Kidney epithelial cell (primary cell): ENCODE results near the gene MACF1. TPM values are rescaled to one million over a fixed set of nuclear protein-coding genes. Genes with fewer than 3 reads are reported as not detected.
"Not testable (repeated sequence)": the region's sequence is repeated elsewhere in the genome, so short reads cannot be mapped to it uniquely, and the experiment has no call there.

Experiments used
- DNase-seq: peaks from one replicate; pipeline ENCODE4 v3.0.0-alpha.2; 2010; ENCODE audit warnings: low read depth
- H3K27me3 ChIP-seq: 2 replicates; pipeline ENCODE4 v1.6.0; 2011; ENCODE audit warnings: low read length; ENCODE audit not compliant: control insufficient read depth, insufficient read depth
- H3K36me3 ChIP-seq: 2 replicates; pipeline ENCODE4 v1.5.1; 2011; ENCODE audit warnings: low read length; ENCODE audit not compliant: control insufficient read depth, insufficient read depth
- H3K4me3 ChIP-seq: 2 replicates; pipeline ENCODE4 v1.5.1; 2011; ENCODE audit warnings: low read depth, mild to moderate bottlenecking, control low read depth, low read length
- CTCF ChIP-seq: IDR thresholded peaks from 2 replicates; pipeline ENCODE4 v1.5.1; 2011; ENCODE audit warnings: mild to moderate bottlenecking, moderate library complexity, low read length, control low read depth, inconsistent platforms; ENCODE audit not compliant: insufficient read depth, poor library complexity, severe bottlenecking
- total RNA-seq: library from RNA; depleted of rRNA; stranded (reverse); fragments of >200 nt; gene quantifications from 2 replicates; pipeline ENCODE4 v1.2.3, GENCODE V29; 2015

MACF1 gene
- total RNA-seq, 1 donor from 2014 or later, result 279 TPM

DNA sequence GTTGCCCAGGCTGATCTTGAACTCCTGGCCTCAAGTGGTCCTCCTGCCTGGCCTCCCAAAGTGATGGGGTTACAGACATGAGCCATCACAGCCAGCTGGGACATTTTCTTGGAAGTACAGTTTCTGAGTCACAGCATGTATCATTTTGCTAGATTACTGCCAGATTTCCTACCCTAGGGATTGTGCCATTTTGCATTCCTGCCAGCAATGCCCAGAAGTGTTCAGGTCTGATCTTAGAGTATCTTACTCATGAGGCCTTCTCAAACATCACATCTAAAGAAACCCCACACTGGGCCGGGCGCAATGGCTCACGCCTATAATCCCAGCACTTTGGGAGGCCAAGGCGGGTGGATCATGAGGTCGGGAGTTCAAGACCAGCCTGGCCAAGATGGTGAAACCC, 297.2 kb downstream of the MACF1 start:
- TF ChIP-seq CTCF, result no peak
- Histone ChIP-seq H3K4me3 (no peak overlapping the region), H3K36me3 (no peaks in the 10 kb centered on the region), H3K27me3 (peaks cover 4% of the 10 kb centered on the region)
- no peak for DNase-seq

GRCh38 chr1:39504436-39504835, 299.9 kb downstream of the MACF1 start:
- not testable (repeated sequence) for H3K4me3 ChIP-seq, H3K36me3 ChIP-seq, H3K27me3 ChIP-seq, DNase-seq

DNA sequence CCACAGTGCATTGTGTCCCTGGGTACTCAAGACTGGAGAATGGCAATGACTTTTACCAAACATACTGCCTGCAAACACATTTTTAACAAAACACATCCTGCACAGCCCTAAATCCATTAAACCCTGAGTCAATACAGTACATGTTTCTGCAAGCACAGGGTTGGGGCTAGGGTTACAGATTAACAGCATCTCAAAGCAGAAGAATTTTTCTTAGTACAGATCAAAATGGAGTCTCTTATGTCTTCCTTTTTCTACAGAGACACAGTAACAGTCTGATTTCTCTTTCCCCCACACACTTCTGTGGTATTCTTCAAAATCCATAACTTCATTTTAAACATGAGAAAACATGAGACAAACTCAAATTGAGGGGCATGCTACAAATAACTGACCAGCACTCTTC, 300.8 kb downstream of the MACF1 start:
- Histone ChIP-seq H3K27me3 (peaks cover under 1% of the 10 kb centered on the region), H3K4me3 (no peak overlapping the region), H3K36me3 (no peaks in the 10 kb centered on the region)
- no peak for DNase-seq
- no peak for TF ChIP-seq CTCF

DNA sequence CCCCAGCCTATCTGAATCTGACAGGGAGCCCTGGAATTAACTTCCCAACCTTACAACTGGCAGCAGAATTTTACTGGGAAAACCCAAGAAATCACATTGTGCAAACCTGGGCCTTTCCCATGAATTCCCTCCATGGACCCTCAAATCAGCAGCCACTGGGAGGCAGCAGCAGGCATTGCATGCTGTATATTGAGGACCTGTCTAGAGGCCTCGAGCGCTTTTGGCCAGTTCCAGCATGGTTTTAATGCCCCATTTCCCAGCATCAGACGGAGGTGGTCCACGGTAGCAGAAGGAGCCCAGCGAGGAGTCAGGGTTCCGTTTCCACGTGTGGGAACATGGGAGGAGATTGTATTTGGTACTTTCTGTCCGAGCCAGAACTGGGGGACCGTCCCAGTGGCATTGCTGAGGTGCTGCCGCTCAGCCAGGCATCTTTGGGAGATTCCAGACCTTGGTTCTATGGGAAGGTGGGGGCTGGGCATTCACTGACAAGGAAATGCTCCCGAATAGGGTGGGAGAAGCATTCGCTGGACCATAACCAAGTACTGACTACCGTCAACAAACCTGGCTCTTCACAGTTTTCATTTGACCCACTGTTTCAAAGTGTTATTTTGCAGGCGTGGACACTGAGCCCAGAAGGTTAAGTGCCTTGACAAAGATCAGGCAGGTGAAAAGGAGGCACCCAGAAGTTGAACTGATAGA, 302.9 kb downstream of the MACF1 start:
- TF ChIP-seq CTCF, result peak; percentile 40
- Histone ChIP-seq H3K27me3 (no peaks in the 10 kb centered on the region), H3K4me3 (no peak overlapping the region), H3K36me3 (no peaks in the 10 kb centered on the region)
- DNase-seq, result no peak

DNA sequence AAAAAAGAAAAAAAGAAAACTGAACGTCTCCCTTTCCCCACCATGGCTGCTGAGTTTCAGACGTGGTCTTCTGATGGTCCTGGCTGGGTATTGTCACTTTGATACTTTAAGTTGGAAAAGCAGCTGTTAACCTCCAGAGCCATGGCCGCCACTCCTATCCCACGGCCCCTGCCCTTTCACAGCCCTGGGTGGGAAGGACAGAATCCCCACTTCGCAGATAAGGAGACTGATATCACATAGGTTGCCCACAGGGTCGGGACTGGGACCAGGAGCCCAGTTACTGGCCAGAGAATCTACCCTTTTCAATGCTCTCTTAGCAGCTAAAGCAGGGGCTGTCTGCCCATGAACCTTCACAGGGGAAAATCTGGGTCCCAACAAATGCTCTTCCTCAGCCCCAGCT, 303.8 kb downstream of the MACF1 start:
- no peaks in the 10 kb centered on the region for H3K36me3 ChIP-seq
- no peak for TF ChIP-seq CTCF
- no peaks in the 10 kb centered on the region for H3K27me3 ChIP-seq
- no peak overlapping the region for H3K4me3 ChIP-seq
- DNase-seq, result no peak

DNA sequence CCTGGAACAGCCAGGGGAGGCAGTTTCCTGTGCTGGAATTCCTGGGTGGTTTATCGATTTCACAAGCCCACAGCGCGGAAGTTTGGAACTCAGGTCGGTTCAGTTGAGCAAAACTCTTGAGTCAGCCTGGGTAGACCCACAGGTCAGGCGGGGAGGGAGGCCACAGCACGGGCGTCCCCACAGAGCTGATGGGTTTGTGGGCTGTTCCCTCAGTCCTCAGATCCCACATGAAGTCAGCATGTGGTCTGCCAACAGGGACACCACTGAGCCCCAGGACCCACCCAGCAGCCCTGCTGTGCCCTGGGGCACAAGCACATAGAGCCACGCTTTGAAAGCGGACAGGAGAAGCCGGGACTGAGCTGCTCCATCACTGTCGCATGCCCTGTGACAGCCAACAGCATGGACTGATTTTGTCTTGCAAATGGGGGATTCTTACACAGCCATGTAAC, 304.4 kb downstream of the MACF1 start:
- Histone ChIP-seq H3K4me3 (no peak overlapping the region), H3K36me3 (no peaks in the 10 kb centered on the region), H3K27me3 (no peaks in the 10 kb centered on the region)
- peak; percentile 16 for TF ChIP-seq CTCF
- no peak for DNase-seq
